NCI-H2029 treated with DMSO at 0.1 percent for 48 hours (cell line): ENCODE data around the gene STIM2.

Source experiments
- DNase-seq: peaks from one replicate; lab custom pipeline; 2025; lab: John Stamatoyannopoulos, UW

STIM2 gene

GRCh38 chr4:26900765-26901164 lies 40.1 kb downstream of the STIM2 start:
- no peak for DNase-seq

- DNase-seq: no peak
Measured at GRCh38 chr4:26905172-26905571, 44.5 kb downstream of the STIM2 start.

- no peak for DNase-seq
Measured at GRCh38 chr4:26907731-26908599, 47.3 kb downstream of the STIM2 start.

DNA sequence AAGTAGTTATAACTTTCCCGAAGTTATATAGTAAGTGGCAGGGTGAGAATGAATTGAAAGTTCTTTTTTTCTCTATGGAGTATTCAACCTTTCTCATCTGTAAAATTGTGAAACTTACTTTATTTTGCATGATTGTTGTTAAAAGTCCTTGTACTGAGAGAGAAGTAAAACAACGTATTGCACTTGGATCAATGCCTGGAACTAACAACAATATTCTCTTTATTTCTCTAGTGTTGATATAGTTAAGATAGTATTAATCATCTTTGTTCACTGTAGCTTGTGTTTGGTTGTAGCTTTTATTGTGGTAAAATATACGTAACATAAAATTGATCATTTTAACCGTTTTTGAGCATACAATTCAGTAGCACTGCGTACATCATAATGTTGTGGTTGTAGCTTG lies 48.7 kb downstream of the STIM2 start:
- no peak for DNase-seq

DNA sequence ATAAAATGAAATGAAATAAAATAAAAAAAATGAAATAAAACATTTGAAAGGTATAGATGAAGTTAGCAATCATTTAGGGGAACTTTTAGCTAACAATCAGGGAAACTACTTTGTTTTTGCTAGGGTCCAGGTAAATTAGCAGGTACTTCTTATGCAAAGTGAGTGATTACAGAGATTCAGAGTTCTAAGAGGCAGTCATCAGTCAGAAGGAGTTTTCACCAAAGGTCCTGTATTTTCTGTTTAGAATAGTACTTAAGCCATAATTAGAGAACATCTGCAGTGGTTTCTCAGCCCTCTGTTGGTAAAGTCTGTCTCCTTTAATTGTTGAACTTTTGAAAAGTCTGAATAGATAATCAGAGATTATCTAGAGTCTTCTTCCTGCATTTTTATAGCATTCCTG lies 50.6 kb downstream of the STIM2 start:
- DNase-seq: no peak

DNA sequence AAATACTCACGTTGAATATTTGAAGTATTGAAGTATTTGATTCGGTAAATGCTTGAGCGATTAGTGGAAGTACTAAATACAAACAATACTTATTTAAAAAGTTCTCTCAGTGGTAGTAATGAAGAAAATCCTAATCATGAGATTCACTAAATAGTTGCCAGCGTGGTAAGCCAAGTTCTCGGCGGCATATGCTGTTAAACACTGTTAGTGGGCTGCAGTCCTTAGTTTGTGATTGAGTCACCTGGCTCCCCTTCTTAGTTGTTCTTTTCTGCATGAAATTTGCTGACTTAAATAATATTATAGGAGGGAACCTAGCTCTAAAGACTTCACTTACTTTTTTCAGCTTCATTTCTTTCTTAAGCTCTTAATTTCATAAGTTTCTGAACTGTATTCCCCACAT lies 51.4 kb downstream of the STIM2 start:
- no peak for DNase-seq

DNA sequence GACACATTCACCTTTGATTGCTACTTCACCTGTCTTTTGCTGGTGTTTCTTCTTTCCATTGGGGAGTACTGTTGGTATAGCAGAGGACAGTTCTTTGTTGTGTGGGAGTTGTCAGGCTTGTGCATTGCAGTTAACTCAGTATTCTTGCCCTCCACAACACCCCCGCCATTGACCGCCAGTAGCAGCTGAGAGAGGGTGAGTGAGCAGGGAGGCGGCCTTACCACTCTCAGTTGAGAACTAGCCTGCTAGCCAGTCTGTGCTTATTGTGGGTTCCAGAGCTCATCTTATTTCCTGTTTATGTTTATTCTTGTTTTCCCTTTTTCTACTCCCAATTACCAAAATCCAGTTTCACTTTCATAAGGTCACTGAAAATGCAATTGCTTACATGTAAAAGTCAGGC lies 52.2 kb downstream of the STIM2 start:
- DNase-seq: no peak

DNA sequence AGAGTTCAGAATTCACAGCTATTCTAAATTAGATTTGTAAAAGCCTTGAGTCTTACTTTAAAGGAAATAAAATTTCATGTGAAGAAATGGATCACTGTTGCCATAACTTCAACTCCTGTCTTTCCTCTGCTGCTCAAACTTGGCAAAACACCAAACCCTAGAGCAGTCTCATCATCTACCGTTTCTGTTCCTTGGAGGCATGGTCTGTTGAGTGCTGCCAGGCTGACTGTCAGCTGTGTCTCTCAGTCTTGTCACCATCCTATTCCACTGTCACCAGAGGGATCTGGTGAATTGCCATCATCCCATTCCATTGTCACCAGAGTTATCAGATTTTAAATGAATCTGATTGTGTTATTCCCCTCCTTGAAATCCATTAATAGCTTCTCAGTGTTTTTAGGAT lies 55.6 kb downstream of the STIM2 start:
- DNase-seq: no peak

DNA sequence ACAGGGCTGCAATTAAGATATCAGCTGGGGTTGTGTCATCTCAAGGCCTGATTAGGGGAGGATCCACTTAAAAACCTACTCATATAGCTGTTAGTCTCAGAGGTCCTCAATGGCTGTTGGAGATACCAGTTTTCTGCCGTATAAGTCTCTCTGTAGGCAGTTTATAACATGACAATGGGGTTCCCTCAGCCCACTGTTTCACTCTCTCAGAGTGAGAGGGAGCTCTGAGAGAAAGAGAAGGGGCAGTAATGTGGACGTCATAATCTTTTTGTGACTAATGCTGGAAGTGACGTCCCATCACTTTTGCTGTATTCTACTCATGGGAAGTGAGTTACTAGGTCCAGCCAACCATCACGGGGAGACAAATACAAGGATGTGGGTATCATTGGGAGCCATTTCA lies 70.3 kb downstream of the STIM2 start:
- DNase-seq: no peak

GRCh38 chr4:26931451-26931850 lies 70.8 kb downstream of the STIM2 start:
- DNase-seq: no peak

- no peak for DNase-seq
Measured at GRCh38 chr4:26931966-26932365, 71.3 kb downstream of the STIM2 start.

- no peak for DNase-seq
Measured at GRCh38 chr4:26935397-26935796, 74.8 kb downstream of the STIM2 start.

DNA sequence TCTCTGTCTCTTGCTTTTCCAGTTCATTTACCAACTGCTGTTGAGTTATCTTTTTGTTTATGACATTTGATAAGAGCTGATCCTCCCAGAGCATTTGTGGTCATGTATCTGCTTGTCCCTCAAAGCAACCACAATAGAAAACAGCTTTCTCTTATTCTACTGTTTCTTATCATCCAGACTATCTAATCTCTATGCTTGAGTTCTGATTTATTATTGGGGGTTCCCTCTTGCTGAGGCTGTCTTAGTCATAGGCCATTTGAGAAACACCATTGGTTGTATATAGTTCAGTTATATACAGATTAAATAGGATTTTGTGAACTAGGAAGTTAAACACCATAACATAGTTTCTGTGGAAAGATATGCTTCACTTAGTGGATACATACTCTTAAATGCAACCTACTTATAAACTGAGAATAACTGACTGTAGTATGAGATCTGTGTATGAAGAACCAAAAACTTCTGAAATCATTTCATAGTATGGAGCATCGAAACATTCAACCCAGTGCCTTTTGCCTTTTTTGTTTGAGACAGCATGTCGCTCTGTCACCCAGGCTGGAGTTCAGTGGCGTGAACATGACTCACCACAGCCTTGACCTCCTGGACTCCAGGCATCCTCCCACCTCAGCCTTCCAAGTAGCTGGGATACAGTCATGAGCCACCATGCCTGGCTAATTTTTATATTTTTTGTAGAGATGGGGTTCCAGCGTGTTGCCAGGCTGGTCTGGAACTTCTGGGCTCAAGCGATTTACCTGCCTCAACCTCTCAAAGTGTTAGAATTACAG lies 75.8 kb downstream of the STIM2 start:
- DNase-seq: no peak

- DNase-seq: no peak
Measured at GRCh38 chr4:26937139-26937538, 76.5 kb downstream of the STIM2 start.

- DNase-seq: no peak
Measured at GRCh38 chr4:26937567-26937966, 76.9 kb downstream of the STIM2 start.

- DNase-seq: no peak
Measured at GRCh38 chr4:26938516-26938915, 77.9 kb downstream of the STIM2 start.

GRCh38 chr4:26941951-26942350 lies 81.3 kb downstream of the STIM2 start:
- DNase-seq: no peak

GRCh38 chr4:26942871-26943270 lies 82.2 kb downstream of the STIM2 start:
- peak; percentile 36 for DNase-seq

DNA sequence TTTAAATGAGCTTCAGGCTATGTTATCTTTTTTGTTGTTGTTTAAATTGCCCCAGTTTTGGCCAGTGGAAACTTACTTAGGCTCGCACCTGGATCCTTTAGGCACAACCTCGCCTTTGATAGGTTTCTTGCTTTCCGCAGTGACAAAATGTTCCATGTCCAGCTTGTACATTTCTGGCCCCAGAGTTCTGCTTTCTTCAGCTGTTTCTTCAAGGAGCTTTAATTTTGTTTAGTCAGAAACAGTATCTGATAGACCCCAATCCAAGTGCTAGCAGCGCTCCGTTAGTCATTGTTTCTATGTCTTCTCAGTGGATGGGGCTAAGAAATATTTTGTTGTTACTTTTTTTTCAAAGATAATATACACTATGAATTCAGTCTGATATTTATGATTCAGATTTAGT lies 82.8 kb downstream of the STIM2 start:
- DNase-seq: no peak

DNA sequence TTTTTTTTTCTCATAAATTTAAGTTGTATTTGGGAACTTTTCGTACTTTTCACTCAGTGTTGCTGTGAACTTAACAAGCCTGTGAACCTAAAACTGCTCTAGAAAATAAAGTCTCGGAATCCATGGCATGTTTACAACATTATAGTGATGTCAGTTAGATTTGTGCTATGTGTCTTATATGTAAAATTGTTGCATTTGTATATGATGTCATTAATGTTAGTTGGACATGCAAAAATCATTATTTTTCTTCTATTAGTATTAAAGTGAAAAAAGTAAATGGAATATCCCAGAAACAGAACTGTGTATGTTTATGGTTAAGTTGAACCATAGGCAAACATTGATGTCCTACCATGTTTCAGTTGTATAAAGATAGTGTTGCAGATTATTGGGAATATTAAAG lies 85.2 kb downstream of the STIM2 start:
- no peak for DNase-seq

- no peak for DNase-seq
Measured at GRCh38 chr4:26947318-26947717, 86.7 kb downstream of the STIM2 start.

- no peak for DNase-seq
Measured at GRCh38 chr4:26950446-26950845, 89.8 kb downstream of the STIM2 start.

- DNase-seq: no peak
Measured at GRCh38 chr4:26952891-26953290, 92.2 kb downstream of the STIM2 start.
